HL-60/S4 (cell line): ENCODE results near the gene TASP1.
"Not testable (repeated sequence)": the region's sequence is repeated elsewhere in the genome, so short reads cannot be mapped to it uniquely, and the experiment has no call there.

ENCODE experiments used
- in situ Hi-C: fragments of 300-500 bp; cut with MboI; formaldehyde crosslinking; loops from 2 replicates; pipeline ENCODE4 v1.14.3; 2022; ENCODE audit warnings: low sequenced_read_pairs

The TASP1 gene, protein sequence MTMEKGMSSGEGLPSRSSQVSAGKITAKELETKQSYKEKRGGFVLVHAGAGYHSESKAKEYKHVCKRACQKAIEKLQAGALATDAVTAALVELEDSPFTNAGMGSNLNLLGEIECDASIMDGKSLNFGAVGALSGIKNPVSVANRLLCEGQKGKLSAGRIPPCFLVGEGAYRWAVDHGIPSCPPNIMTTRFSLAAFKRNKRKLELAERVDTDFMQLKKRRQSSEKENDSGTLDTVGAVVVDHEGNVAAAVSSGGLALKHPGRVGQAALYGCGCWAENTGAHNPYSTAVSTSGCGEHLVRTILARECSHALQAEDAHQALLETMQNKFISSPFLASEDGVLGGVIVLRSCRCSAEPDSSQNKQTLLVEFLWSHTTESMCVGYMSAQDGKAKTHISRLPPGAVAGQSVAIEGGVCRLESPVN

GRCh38 chr20:13638496-13639149 is at the start of gene TASP1:
TASP1 (minus strand) TSS chr20:13638932; CDS start chr20:13630078, 8,854 bp downstream.
- in situ Hi-C loops = no loop called here

DNA sequence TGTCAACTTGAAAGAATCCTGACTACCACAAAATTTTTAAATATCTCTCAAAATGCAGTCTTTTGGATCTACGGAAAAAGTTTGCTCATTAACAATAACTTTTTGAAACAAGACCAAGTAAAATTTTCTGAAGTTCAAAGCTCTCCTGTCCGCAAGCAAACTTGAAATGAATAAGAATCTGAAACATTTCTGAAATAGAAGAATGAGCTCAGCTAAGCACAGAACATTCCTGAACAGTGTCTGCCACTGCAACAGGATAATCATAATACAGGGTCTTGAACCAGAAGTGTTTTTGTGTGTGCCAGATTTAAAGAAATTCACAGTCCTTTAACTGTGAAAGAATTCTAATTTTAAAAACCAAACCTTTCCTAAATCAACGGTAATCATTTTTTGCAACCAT is 49.1 kb upstream of the TASP1 start:
- in situ Hi-C loops = no loop called here

DNA sequence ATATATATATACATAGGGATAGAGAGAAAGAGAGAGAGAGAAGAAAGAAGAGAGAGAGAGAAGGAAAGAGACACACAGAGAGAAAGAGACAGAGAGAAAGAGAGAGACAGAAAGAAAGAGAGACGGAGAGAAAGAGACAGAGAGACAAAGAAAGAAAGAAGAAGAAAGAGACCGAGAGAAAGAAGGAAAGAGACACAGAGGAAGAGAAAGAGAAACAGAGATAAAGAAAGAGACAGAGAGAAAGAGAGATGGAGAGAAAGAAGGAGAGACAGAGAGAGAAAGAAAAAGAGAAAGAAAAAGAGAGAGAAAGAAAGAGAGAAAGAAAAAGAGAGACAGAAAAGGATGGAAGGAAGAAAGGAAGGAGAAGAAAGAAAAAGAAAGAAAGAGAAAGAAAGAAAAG is 46.9 kb upstream of the TASP1 start:
- in situ Hi-C loops = no loop called here

DNA sequence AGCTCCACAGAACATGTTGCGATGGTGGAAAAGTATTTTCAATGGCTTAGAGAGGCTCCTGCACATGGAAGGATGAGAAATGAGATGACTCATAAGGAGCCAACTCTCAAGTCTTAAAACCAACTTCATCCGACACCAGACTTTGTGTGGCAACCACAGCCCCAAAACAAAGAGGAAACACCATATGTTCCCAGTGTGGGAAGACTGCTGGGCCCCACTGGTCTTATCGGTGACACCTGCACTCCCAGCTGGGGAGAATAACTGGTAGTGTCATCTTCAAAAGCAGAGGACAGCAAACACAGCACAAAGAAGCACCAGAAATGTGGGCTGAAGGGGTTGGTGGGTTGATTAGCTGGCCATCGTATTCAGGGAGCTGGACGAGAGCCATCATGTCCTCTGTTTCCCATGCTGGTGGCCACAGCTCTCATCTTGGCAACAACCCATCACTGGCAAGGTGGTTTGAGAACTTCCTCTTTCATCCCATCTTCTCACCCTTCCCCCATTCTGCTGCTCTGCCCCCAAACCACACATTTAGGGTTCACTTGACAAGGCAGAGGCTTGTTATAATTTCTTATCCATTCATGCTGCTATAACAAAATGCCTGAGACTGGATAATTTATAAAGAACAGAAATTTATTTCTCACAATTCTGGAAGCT is 46.0 kb upstream of the TASP1 start:
- in situ Hi-C loops = no loop called here

- in situ Hi-C loops = no loop called here
Observed at GRCh38 chr20:13683833-13684232, 45.1 kb upstream of the TASP1 start.

GRCh38 chr20:13681248-13682125 is 42.8 kb upstream of the TASP1 start:
- in situ Hi-C loops = no loop called here

DNA sequence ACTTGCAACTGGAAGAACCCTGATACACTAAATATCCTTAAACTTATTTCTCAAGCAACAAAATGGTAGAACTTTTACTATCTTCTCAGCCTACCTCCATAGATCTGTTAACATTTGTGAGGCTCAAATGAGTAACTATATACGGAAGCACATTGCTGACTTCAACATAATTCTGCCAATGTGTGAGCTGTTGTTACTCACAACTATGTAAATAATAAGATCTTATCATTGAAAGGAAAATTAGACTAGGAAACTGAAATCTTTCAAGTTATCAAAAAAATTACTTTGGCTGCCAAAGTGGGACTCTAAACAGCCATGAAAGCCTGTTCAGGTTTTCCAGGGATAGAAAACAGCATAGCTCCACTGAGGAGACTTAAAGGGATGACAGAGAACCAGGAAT is 40.2 kb upstream of the TASP1 start:
- in situ Hi-C loops = no loop called here

DNA sequence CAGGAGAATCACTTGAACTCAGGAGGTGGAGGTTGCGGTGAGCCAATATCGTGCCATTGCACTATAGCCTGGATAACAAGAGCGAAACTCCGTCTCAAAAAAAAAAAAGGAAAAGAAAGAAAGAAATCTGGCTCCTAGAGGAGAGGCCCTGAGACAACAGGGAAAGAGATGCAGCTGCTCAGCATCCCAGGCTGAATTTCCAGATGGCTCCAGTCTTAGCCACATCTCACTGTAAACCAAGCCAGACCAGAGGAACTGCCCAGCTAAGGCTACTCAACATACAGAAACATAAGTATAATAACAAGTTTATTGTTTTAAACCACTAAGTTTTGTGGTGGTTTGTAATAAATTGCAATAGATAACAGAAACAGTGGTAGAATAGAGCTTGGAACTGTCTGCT is 38.5 kb upstream of the TASP1 start:
- in situ Hi-C loops = no loop called here

GRCh38 chr20:13676682-13677081 is 38.0 kb upstream of the TASP1 start:
- in situ Hi-C loops = no loop called here

DNA sequence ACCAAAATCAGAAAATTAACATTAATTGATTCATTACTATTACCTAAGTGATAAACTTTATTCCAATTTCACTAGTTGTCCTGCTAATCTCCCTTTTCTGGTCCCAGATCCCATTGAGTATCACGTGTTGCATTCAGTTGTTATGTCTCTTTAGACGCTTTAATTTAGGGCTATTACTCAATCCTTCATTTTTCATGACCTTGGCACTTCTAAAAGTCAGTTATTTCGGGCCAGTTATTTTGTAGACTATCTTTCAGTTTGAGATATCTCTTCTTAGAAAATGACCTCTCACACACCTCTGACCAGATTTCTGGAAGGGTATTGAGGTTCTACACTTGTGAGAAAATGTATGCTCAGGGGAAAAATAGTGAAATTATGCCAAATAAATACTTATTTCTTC is 34.0 kb upstream of the TASP1 start:
- in situ Hi-C loops = no loop called here

DNA sequence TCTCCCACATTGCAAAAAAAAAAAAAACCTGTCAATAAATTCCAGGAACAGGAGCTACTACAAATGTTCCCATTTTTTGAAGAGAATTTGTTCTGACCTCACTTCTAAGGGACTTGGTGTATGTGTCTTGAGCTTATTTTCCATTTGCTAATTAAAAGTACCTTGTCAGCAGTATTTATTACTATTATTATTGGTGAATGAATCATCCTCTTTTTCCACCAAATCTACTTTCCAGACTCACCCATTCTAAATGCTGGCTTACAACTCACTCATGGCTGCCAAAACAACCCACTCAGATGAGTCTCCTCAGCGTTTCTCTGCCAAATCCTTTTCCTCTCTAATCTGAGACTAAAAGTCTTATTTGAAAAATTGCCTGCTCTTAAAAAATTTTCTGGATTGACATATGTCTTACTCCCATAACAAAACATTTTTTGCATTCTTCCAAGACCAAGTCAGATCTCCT is 33.2 kb upstream of the TASP1 start:
- in situ Hi-C loops = no loop called here

- in situ Hi-C loops = no loop called here
Observed at GRCh38 chr20:13671512-13671911, 32.8 kb upstream of the TASP1 start.

DNA sequence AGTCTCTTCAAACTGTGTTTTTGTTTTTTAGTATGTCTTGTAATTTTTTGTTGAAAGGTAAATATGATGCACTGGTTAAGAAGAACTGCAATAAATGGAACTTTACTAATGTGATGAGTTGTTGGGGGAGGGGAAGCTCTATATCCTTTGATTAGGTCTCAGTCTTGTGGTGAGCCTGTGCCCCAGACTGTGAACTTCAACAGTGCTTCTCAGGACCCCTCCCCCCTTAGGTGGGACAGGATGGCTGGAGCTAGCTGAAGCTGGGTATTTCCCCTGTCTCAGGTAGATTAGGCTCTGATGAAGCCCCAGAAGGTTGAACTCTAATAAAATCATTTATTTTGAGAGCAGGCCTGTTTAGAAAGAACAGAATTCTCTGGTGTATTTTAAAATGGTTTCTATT is 31.4 kb upstream of the TASP1 start:
- in situ Hi-C loops = no loop called here

- in situ Hi-C loops = no loop called here
Observed at GRCh38 chr20:13665709-13666395, 27.1 kb upstream of the TASP1 start.

DNA sequence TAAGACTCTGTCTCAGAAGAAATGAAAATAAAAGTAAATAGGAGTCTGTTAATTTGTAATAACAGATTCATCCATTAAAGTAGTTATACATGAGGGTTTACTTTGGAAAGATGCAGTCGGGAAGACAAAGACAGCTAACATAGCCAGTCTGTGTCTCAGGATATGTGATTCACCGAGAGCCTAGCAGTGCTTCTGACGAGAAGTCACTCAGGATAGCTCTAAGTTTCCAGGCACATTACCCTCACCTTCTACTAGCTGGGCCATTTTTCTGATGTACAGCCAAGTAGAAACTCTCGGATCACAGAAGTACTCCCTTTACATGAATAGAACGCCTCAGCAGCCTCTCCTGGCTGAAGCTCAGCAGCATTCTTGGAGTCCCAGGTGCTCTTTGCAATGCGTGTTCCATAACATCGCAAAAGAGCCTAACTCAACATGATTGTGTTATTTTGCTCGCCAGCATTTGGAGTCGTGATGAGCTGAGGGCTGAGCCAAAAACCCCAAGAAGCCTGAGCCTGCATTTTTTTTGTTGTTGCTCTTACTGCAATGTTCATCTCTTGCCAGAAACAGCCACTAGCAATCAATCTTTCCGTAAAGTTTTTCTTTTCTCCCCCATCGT is 22.4 kb upstream of the TASP1 start:
- in situ Hi-C loops = no loop called here

DNA sequence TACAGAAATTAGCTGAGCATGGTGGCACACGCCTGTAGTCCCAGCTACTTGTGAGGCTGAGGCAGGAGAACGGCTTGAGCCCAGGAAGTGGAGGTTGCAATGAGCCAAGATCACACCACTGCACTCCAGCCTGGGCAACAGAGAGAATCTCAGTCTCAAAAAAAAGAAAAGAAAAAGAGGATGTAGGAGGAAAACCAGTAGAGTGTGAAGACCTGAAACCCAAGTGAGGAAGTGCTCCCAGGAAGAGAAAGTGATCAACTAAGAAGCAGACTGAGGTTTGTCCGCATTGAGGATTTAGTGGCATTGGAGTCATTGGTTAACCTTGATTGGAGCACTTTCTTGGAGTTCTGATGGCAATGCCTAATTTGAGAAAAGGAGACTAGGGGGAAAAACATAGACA is 20.6 kb upstream of the TASP1 start:
- in situ Hi-C loops = no loop called here

DNA sequence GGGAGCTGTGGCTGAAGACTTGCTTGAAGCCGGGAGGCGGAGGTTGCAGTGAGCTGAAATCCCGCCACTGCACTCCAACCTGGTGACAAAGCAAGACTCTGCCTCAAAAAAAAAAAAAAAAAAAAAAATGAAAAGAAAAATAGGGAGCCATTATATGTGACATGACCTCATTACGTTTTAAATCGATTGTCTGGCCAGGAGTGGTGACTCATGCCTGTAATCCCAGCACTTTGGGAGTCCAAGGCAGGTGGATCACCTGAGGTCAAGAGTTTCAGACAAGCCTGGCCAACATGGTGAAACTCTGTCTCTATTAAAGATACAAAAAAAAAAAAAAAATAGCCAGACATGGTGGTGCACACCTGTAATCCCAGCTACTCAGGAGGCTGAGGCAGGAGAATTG is 19.3 kb upstream of the TASP1 start:
- in situ Hi-C loops = not testable (repeated sequence)

DNA sequence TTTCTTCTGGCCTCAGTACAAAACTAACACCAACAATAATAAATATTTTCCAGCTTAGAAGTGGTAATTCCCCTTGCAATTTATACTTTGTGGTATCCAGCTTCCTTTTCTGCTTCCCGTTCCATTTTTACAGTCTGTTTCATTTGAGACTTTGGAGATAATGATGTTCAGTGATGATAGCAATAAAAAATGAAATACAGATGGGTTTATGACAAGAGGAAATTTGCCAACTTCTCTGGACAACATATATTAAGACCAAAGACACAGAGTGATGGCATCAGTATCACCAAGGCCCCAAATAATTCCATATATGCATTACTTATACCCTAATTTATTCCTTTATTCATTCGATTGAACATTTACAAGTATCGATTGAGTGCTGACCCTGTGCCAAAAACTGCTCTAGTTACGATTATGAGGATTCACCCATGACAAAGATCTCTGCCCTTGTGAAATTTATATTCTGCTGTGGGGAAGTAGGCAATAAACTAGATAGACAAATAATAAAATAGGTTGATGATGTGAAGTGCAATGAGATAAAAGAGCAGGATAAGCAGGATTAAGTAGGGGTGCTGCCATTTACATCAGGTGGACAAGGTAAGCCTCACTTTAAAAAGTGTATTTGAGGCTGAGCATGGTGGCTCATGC is 18.1 kb upstream of the TASP1 start:
- in situ Hi-C loops = no loop called here

DNA sequence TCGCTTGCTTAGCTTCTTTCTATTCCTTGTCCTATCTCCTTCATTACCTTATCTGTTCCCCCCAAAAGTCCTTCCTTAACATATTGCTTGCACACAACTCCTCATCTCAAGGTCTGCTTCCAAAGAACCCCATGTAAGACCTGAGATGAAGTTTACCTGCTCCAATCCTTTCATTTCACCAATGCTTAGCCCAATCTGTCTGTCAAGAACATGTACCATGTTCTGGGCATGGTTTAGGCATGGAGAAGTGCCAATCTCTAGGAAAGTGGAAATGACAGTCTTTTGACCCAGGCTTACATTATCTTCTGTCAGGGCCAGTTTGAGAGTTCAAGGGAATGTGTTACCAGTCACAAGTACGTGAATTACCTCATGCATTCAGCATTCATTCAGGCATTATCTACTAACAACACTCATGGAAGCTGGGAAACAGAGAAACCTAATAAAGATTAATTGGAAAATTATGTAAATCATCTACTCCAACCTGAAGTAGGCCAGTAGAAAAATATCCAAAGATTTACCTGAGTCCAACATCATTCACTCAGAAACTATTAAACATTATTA is 15.8 kb upstream of the TASP1 start:
- in situ Hi-C loops = no loop called here
